ENCODE measurements around the gene SAMM50.

Gene SAMM50

GRCh38 chr22:43923631-43924464, 31.4 kb upstream of the SAMM50 start, which contains the start of gene PNPLA3:
Gene PNPLA3 (plus strand): TSS chr22:43923805. CDS start chr22:43923912, 107 bp downstream.
- H3K27me3 ChIP-seq, result peaks cover 87% of the 10 kb centered on the region
- no peaks in the 10 kb centered on the region for H3K9me3 ChIP-seq
- peaks cover 4 to 12% of the 10 kb centered on the region in 2 experiments for H3K4me1 ChIP-seq (ENCODE audit: control insufficient read depth in 1 of 2, insufficient read depth in 1 of 2, low read depth in 1 of 2, low read length in 1 of 2)
- no peaks in the 10 kb centered on the region for H3K36me3 ChIP-seq
- no peak for TF ChIP-seq CTCF (IDR thresholded peaks at IDR 0.05)
- peak within 1 kb of the TSS; percentile 20 to 55 for H3K4me3 ChIP-seq (ENCODE audit: low read depth in 1 of 2, low read length in 1 of 2)
- no peak within 1 kb of the TSS for H3K27ac ChIP-seq

GRCh38 chr22:43924877-43925276, 30.4 kb upstream of the SAMM50 start:
- no peak overlapping the region for H3K27ac ChIP-seq
- no peaks in the 10 kb centered on the region for H3K36me3 ChIP-seq
- H3K4me1 ChIP-seq (ENCODE audit: control insufficient read depth in 1 of 2, insufficient read depth in 1 of 2, low read depth in 1 of 2, low read length in 1 of 2), result peaks cover 4 to 12% of the 10 kb centered on the region in 2 experiments
- H3K27me3 ChIP-seq, result peaks cover 78% of the 10 kb centered on the region
- no peak for TF ChIP-seq CTCF (IDR thresholded peaks at IDR 0.05)
- no peak overlapping the region for H3K4me3 ChIP-seq (ENCODE audit: low read depth in 1 of 2, low read length in 1 of 2)
- no peaks in the 10 kb centered on the region for H3K9me3 ChIP-seq

GRCh38 chr22:43925433-43926348, 29.6 kb upstream of the SAMM50 start:
- H3K4me3 ChIP-seq (ENCODE audit: low read depth in 1 of 2, low read length in 1 of 2), result no peak overlapping the region
- peaks cover 70% of the 10 kb centered on the region for H3K27me3 ChIP-seq
- no peaks in the 10 kb centered on the region for H3K9me3 ChIP-seq
- H3K4me1 ChIP-seq (ENCODE audit: control insufficient read depth in 1 of 2, insufficient read depth in 1 of 2, low read depth in 1 of 2, low read length in 1 of 2), result peaks cover 4 to 12% of the 10 kb centered on the region in 2 experiments
- no peaks in the 10 kb centered on the region for H3K36me3 ChIP-seq
- no peak overlapping the region for H3K27ac ChIP-seq
- TF ChIP-seq CTCF (IDR thresholded peaks at IDR 0.05), result no peak

- TF ChIP-seq CTCF (IDR thresholded peaks at IDR 0.05), result no peak
- H3K27me3 ChIP-seq, result peaks cover 64% of the 10 kb centered on the region
- no peaks in the 10 kb centered on the region for H3K36me3 ChIP-seq
- no peak overlapping the region for H3K27ac ChIP-seq
- peaks cover 4 to 12% of the 10 kb centered on the region in 2 experiments for H3K4me1 ChIP-seq (ENCODE audit: control insufficient read depth in 1 of 2, insufficient read depth in 1 of 2, low read depth in 1 of 2, low read length in 1 of 2)
- H3K9me3 ChIP-seq, result no peaks in the 10 kb centered on the region
- H3K4me3 ChIP-seq (ENCODE audit: low read depth in 1 of 2, low read length in 1 of 2), result no peak overlapping the region
Observed at GRCh38 chr22:43926349-43926710, 28.9 kb upstream of the SAMM50 start.

GRCh38 chr22:43928468-43928867, 26.8 kb upstream of the SAMM50 start:
- Histone ChIP-seq H3K4me3 (ENCODE audit: low read depth in 1 of 2, low read length in 1 of 2) (no peak overlapping the region), H3K9me3 (no peaks in the 10 kb centered on the region), H3K27ac (no peak overlapping the region), H3K36me3 (no peaks in the 10 kb centered on the region), H3K4me1 (ENCODE audit: control insufficient read depth in 1 of 2, insufficient read depth in 1 of 2, low read depth in 1 of 2, low read length in 1 of 2) (peaks cover 4 to 8% of the 10 kb centered on the region in 2 experiments), H3K27me3 (peaks cover 42% of the 10 kb centered on the region)
- TF ChIP-seq CTCF (IDR thresholded peaks at IDR 0.05), result no peak

All from neutrophil (primary cell).